ENCODE data around the gene ZNF24. TPM values are rescaled to one million over a fixed set of nuclear protein-coding genes. Genes with fewer than 3 reads are reported as not detected.

Gene ZNF24
- total and polyA plus RNA-seq, 2 donors (not counting 1 experiment from before 2014, with no cell fraction given) = 16.9 to 33.9 TPM

GRCh38 chr18:35369126-35369525 lies 24.9 kb upstream of the ZNF24 start:
- Histone ChIP-seq H4K20me1 (ENCODE audit: control insufficient read depth, extremely low read depth, insufficient read depth, low read length) (no peaks in the 10 kb centered on the region), H3K27ac (ENCODE audit: insufficient read depth, low read length) (no peak overlapping the region), H2AFZ (ENCODE audit: low read length) (no peak overlapping the region), H3K4me2 (ENCODE audit: extremely low read depth, insufficient read depth, low read length) (no peak overlapping the region), H3K4me3 (replicated peaks in 1 of 4; ENCODE audit: control extremely low read depth in 1 of 4, insufficient read depth in 1 of 4, low read depth in 3 of 4, low read length in 4 of 4) (no peak overlapping the region), H3K36me3 (ENCODE audit: control insufficient read depth, insufficient read depth, low read length) (no peaks in the 10 kb centered on the region), H3K27me3 (ENCODE audit: control insufficient read depth, insufficient read depth, low read length) (no peaks in the 10 kb centered on the region), H3K4me1 (ENCODE audit: control insufficient read depth, extremely low read depth, insufficient read depth, low read length) (peaks cover 6% of the 10 kb centered on the region), H3K79me2 (ENCODE audit: control insufficient read depth, insufficient read depth, low read length) (no peaks in the 10 kb centered on the region), H3K9me3 (ENCODE audit: control insufficient read depth, insufficient read depth, low read depth, low read length) (no peaks in the 10 kb centered on the region), H3K9ac (ENCODE audit: insufficient read depth, low read length) (no peak overlapping the region)
- no peak for TF ChIP-seq EZH2 (IDR thresholded peaks at IDR 0.05; ENCODE audit: low read length, missing control alignments)
- TF ChIP-seq CTCF (conservative IDR thresholded peaks at IDR 0.05 in 1 of 2, IDR thresholded peaks at IDR 0.05 in 1 of 2; ENCODE audit: low read depth in 1 of 2, low read length in 2 of 2) = no peak
- DNase-seq (ENCODE audit: low read depth in 2 of 2) = peak in 1 of 2 donors; percentile 30

DNA sequence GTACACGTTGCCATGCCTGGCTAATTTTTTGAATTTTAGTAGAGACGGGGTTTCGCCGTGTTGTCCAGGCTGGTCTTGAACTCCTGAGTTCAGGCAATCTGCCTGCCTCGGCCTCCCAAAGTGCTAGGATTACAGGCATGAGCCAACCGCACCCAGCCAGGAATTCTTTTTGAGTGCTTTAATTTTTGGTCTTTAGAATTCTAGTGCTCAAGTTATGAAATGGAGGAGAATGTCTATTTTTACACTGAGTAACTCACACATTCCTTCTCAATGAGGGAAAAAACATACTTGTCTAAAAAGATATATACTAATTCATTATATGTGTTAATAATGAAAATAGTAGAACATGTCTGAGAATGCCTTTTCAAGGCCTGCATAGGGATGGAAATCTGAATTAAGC lies 24.4 kb upstream of the ZNF24 start:
- Histone ChIP-seq H3K27me3 (ENCODE audit: control insufficient read depth, insufficient read depth, low read length) (no peaks in the 10 kb centered on the region), H3K36me3 (ENCODE audit: control insufficient read depth, insufficient read depth, low read length) (no peaks in the 10 kb centered on the region), H3K4me2 (ENCODE audit: extremely low read depth, insufficient read depth, low read length) (no peak overlapping the region), H3K79me2 (ENCODE audit: control insufficient read depth, insufficient read depth, low read length) (no peaks in the 10 kb centered on the region), H4K20me1 (ENCODE audit: control insufficient read depth, extremely low read depth, insufficient read depth, low read length) (no peaks in the 10 kb centered on the region), H3K9ac (ENCODE audit: insufficient read depth, low read length) (no peak overlapping the region), H3K4me1 (ENCODE audit: control insufficient read depth, extremely low read depth, insufficient read depth, low read length) (peaks cover 6% of the 10 kb centered on the region), H3K4me3 (replicated peaks in 1 of 4; ENCODE audit: control extremely low read depth in 1 of 4, insufficient read depth in 1 of 4, low read depth in 3 of 4, low read length in 4 of 4) (no peak overlapping the region), H2AFZ (ENCODE audit: low read length) (no peak overlapping the region), H3K9me3 (ENCODE audit: control insufficient read depth, insufficient read depth, low read depth, low read length) (no peaks in the 10 kb centered on the region), H3K27ac (ENCODE audit: insufficient read depth, low read length) (no peak overlapping the region)
- no peak for DNase-seq (ENCODE audit: low read depth in 2 of 2)
- no peak for TF ChIP-seq EZH2 (IDR thresholded peaks at IDR 0.05; ENCODE audit: low read length, missing control alignments)
- no peak for TF ChIP-seq CTCF (conservative IDR thresholded peaks at IDR 0.05 in 1 of 2, IDR thresholded peaks at IDR 0.05 in 1 of 2; ENCODE audit: low read depth in 1 of 2, low read length in 2 of 2)

- Histone ChIP-seq H3K27me3 (ENCODE audit: control insufficient read depth, insufficient read depth, low read length) (no peaks in the 10 kb centered on the region), H3K4me3 (replicated peaks in 1 of 4; ENCODE audit: control extremely low read depth in 1 of 4, insufficient read depth in 1 of 4, low read depth in 3 of 4, low read length in 4 of 4) (no peak overlapping the region), H3K4me2 (ENCODE audit: extremely low read depth, insufficient read depth, low read length) (no peak overlapping the region), H4K20me1 (ENCODE audit: control insufficient read depth, extremely low read depth, insufficient read depth, low read length) (no peaks in the 10 kb centered on the region), H3K27ac (ENCODE audit: insufficient read depth, low read length) (no peak overlapping the region), H3K4me1 (ENCODE audit: control insufficient read depth, extremely low read depth, insufficient read depth, low read length) (no peaks in the 10 kb centered on the region), H2AFZ (ENCODE audit: low read length) (no peak overlapping the region), H3K9ac (ENCODE audit: insufficient read depth, low read length) (no peak overlapping the region), H3K79me2 (ENCODE audit: control insufficient read depth, insufficient read depth, low read length) (no peaks in the 10 kb centered on the region), H3K36me3 (ENCODE audit: control insufficient read depth, insufficient read depth, low read length) (no peaks in the 10 kb centered on the region), H3K9me3 (ENCODE audit: control insufficient read depth, insufficient read depth, low read depth, low read length) (no peaks in the 10 kb centered on the region)
- no peak for DNase-seq (ENCODE audit: low read depth in 2 of 2)
- TF ChIP-seq CTCF (conservative IDR thresholded peaks at IDR 0.05 in 1 of 2, IDR thresholded peaks at IDR 0.05 in 1 of 2; ENCODE audit: low read depth in 1 of 2, low read length in 2 of 2) (no peak), EZH2 (IDR thresholded peaks at IDR 0.05; ENCODE audit: low read length, missing control alignments) (no peak)
These were observed 18.3 kb upstream of the ZNF24 start for GRCh38 chr18:35362531-35362930.
